H1 (cell line): Measurements from ENCODE around the gene FAM98A. TPM values are rescaled to one million over a fixed set of nuclear protein-coding genes. Genes with fewer than 3 reads are reported as not detected.

Experiments
- CTCF ChIA-PET: fragments of 300-600 bp; sonication (Branson Sonifier 250); formaldehyde crosslinking; loops from one replicate; lab custom pipeline; 2021; ENCODE audit not compliant: partially characterized antibody; lab: Charles Lee
- POLR2A ChIA-PET: fragments of 300-600 bp; sonication (Branson Sonifier 250); formaldehyde crosslinking; loops from one replicate; lab custom pipeline; 2021; ENCODE audit warnings: inconsistent platforms; ENCODE audit not compliant: partially characterized antibody; lab: Charles Lee
- DNase-seq, 2 experiments: peaks; one replicate each; pipeline versions ENCODE4 v3.0.0 to v3.0.0-alpha.2; 2010 to 2022; ENCODE audit warnings: low spot score in 2 of 2, low read depth in 1 of 2, mixed read lengths in 1 of 2
- FAIRE-seq: peaks from 2 replicates; lab custom pipeline; 2011; peaks lifted over from hg19 to GRCh38; lab: Jason Lieb, UNC
- H2AFZ ChIP-seq: 2 replicates; pipeline ENCODE4 v1.8.1; 2012; ENCODE audit warnings: low read length, inconsistent platforms
- H2AK5ac ChIP-seq: 2 replicates; pipeline ENCODE4 v1.6.1; 2013; ENCODE audit warnings: low read depth, low read length
- H2BK120ac ChIP-seq: replicated peaks from 2 replicates; pipeline ENCODE3; 2013; ENCODE audit warnings: low read depth, low read length, inconsistent platforms
- H2BK12ac ChIP-seq: 2 replicates; pipeline ENCODE4 v1.6.1; 2013; ENCODE audit warnings: low read depth, low read length
- H2BK15ac ChIP-seq: 2 replicates; pipeline ENCODE4 v1.6.1; 2013; ENCODE audit warnings: low read length
- H2BK20ac ChIP-seq: 2 replicates; pipeline ENCODE4 v1.6.1; 2013; ENCODE audit warnings: low read length
- H2BK5ac ChIP-seq: 2 replicates; pipeline ENCODE4 v1.6.1; 2013; ENCODE audit warnings: low read depth, low read length
- H3K14ac ChIP-seq: 2 replicates; pipeline ENCODE4 v1.6.1; 2013; ENCODE audit warnings: inconsistent platforms; ENCODE audit not compliant: insufficient read length
- H3K18ac ChIP-seq: 2 replicates; pipeline ENCODE4 v1.6.1; 2013; ENCODE audit warnings: low read length; ENCODE audit errors: extremely low read depth
- H3K23ac ChIP-seq: 2 replicates; pipeline ENCODE4 v1.6.1; 2013; ENCODE audit warnings: inconsistent platforms; ENCODE audit not compliant: insufficient read length
- H3K23me2 ChIP-seq: 2 replicates; pipeline ENCODE4 v1.6.1; 2013; ENCODE audit warnings: low read depth, low read length
- H3K27ac ChIP-seq: 2 replicates; pipeline ENCODE4 v1.6.1; 2011; ENCODE audit warnings: low read depth, low read length, inconsistent platforms
- H3K27me3 ChIP-seq, 4 experiments: replicated peaks in 1 of 4; 1 replicate in 1 of 4; 2 replicates in 3 of 4; pipeline versions ENCODE4 v1.6.1 to v1.8.1; 2011 to 2013; ENCODE audit warnings: low read length in 3 of 4, mild to moderate bottlenecking in 3 of 4, inconsistent platforms in 2 of 4, mixed read lengths in 2 of 4, moderate library complexity in 1 of 4; ENCODE audit not compliant: control insufficient read depth in 3 of 4, insufficient read depth in 3 of 4; ENCODE audit errors: extremely low read depth in 1 of 4
- H3K36me3 ChIP-seq, 4 experiments: 2 replicates each; pipeline versions ENCODE4 v1.6.1 to v1.8.1; 2011 to 2013; ENCODE audit warnings: mild to moderate bottlenecking in 4 of 4, low read length in 3 of 4, moderate library complexity in 2 of 4, control low read depth in 1 of 4, inconsistent platforms in 1 of 4; ENCODE audit not compliant: insufficient read depth in 4 of 4, control insufficient read depth in 2 of 4
- H3K4ac ChIP-seq: replicated peaks from 2 replicates; pipeline ENCODE3; 2013; ENCODE audit warnings: low read length, low read depth, mixed read lengths, inconsistent platforms; ENCODE audit not compliant: insufficient read length
- H3K4me1 ChIP-seq, 4 experiments: replicated peaks in 1 of 4; 1 replicate in 1 of 4; 2 replicates in 3 of 4; pipeline versions ENCODE4 v1.6.1 to v1.8.1; 2011 to 2013; ENCODE audit warnings: low read length in 3 of 4, inconsistent platforms in 2 of 4, mixed read lengths in 1 of 4; ENCODE audit not compliant: insufficient read depth in 4 of 4, control insufficient read depth in 3 of 4
- H3K4me2 ChIP-seq, 2 experiments: 2 replicates each; pipeline versions ENCODE4 v1.6.1 to v1.8.1; 2011 to 2013; ENCODE audit warnings: low read depth in 2 of 2, low read length in 2 of 2, control low read depth in 1 of 2, inconsistent platforms in 1 of 2, mild to moderate bottlenecking in 1 of 2; ENCODE audit not compliant: insufficient read depth in 1 of 2
- H3K4me3 ChIP-seq, 4 experiments: fragments of 200-600, 300-600 bp in 1 of 4; sonication (generic), shearing (Covaris generic), sonication (Bioruptor Twin) in 1 of 4; 2 replicates each; pipeline versions ENCODE4 v1.5.1 to v1.8.1; 2011 to 2016; ENCODE audit warnings: low read length in 4 of 4, low read depth in 3 of 4, control low read depth in 2 of 4, inconsistent platforms in 2 of 4, mild to moderate bottlenecking in 2 of 4, mixed read lengths in 1 of 4, moderate library complexity in 1 of 4; ENCODE audit not compliant: insufficient read depth in 2 of 4; ENCODE audit errors: extremely low read depth in 1 of 4
- H3K56ac ChIP-seq: replicated peaks from 2 replicates; pipeline ENCODE3; 2013; ENCODE audit warnings: low read depth, mild to moderate bottlenecking, mixed read lengths, low read length, inconsistent platforms; ENCODE audit not compliant: insufficient read length
- H3K79me1 ChIP-seq: 2 replicates; pipeline ENCODE4 v1.6.1; 2013; ENCODE audit warnings: low read depth, low read length, control low read depth
- H3K79me2 ChIP-seq, 2 experiments: 2 replicates each; pipeline versions ENCODE4 v1.6.1 to v1.8.1; 2012 to 2013; ENCODE audit warnings: low read length in 2 of 2, mild to moderate bottlenecking in 2 of 2, inconsistent platforms in 1 of 2; ENCODE audit not compliant: insufficient read depth in 2 of 2, control insufficient read depth in 1 of 2
- H3K9ac ChIP-seq, 4 experiments: replicated peaks in 1 of 4; 1 replicate in 1 of 4; 2 replicates in 3 of 4; pipeline versions ENCODE4 v1.6.1 to v1.8.1; 2011 to 2013; ENCODE audit warnings: low read depth in 3 of 4, low read length in 3 of 4, control low read depth in 2 of 4, mild to moderate bottlenecking in 2 of 4, moderate library complexity in 2 of 4, inconsistent platforms in 1 of 4; ENCODE audit errors: extremely low read depth in 1 of 4
- H3K9me3 ChIP-seq, 2 experiments: 2 replicates each; pipeline versions ENCODE4 v1.6.1 to v1.8.1; 2012 to 2013; ENCODE audit warnings: mild to moderate bottlenecking in 2 of 2, moderate library complexity in 2 of 2, control low read depth in 1 of 2, inconsistent platforms in 1 of 2, low read depth in 1 of 2, low read length in 1 of 2, mixed read lengths in 1 of 2; ENCODE audit not compliant: insufficient read depth in 2 of 2
- H4K20me1 ChIP-seq, 2 experiments: replicated peaks in 1 of 2; 2 replicates each; pipeline versions ENCODE3 to v1.8.1; 2011 to 2013; ENCODE audit warnings: inconsistent platforms in 2 of 2, low read length in 2 of 2, mild to moderate bottlenecking in 1 of 2; ENCODE audit not compliant: insufficient read depth in 2 of 2, control insufficient read depth in 1 of 2
- H4K5ac ChIP-seq: 2 replicates; pipeline ENCODE4 v1.6.1; 2013; ENCODE audit warnings: low read length, low read depth, mixed read lengths, inconsistent platforms; ENCODE audit not compliant: insufficient read length
- H4K8ac ChIP-seq: 2 replicates; pipeline ENCODE4 v1.8.0; 2013; ENCODE audit warnings: mild to moderate bottlenecking, moderate library complexity, low read length, inconsistent platforms; ENCODE audit not compliant: insufficient read depth; ENCODE audit errors: extremely low read depth
- H4K91ac ChIP-seq: replicated peaks from 2 replicates; pipeline ENCODE3; 2013; ENCODE audit warnings: low read length, mixed read lengths, inconsistent platforms; ENCODE audit not compliant: insufficient read length
- CBX8 ChIP-seq: fragments of 300-800, 300-1000 bp; sonication (generic); IDR thresholded peaks from 2 replicates; pipeline ENCODE4 v1.7.1; 2016; ENCODE audit warnings: low read depth, low read length, borderline replicate concordance
- POLR2AphosphoS5 ChIP-seq: IDR thresholded peaks from 2 replicates; pipeline ENCODE4 v1.6.1; 2011; ENCODE audit warnings: low read depth, low read length
- RXRA ChIP-seq: IDR thresholded peaks from 2 replicates; pipeline ENCODE4 v1.6.1; 2011; ENCODE audit warnings: low read depth, mild to moderate bottlenecking, low read length, moderate library complexity; ENCODE audit not compliant: insufficient read depth
- WGBS, 2 experiments: shearing (Covaris generic) in 1 of 2; methylation state at CpG; one replicate each; pipeline versions ENCODE4 v1.1.6 to v1.1.7; 2013 to 2015; ENCODE audit warnings: low lambda C conversion rate in 2 of 2, mixed read lengths in 2 of 2, inconsistent platforms in 1 of 2, low coverage in 1 of 2, missing lambda C conversion rate in 1 of 2; ENCODE audit not compliant: insufficient replicate concordance in 2 of 2, insufficient coverage in 1 of 2, insufficient read length in 1 of 2; ENCODE audit errors: extremely low coverage in 1 of 2, missing lambda C conversion rate in 1 of 2; 5-methylcytosine and 5-hydroxymethylcytosine counted together
- polyA plus RNA-seq, 7 experiments: library from polyadenylated mRNA; depleted of rRNA in 3 of 7; stranded (reverse) in 5 of 7; unstranded in 2 of 7; fragments of >200 nt in 5 of 7; fragments of 200-250 nt in 2 of 7; gene quantifications; 1 replicate in 5 of 7; 2 replicates in 1 of 7; 4 replicates in 1 of 7; pipeline versions ENCODE4 v1.2.1 to v1.2.3, GENCODE V29; 2011 to 2013; ENCODE audit warnings: missing spikeins in 2 of 7, mixed read lengths in 2 of 7
- small RNA-seq: library from polyadenylated mRNA; stranded (forward); fragments of <200 nt; extraction: miRNeasy Mini kit (QIAGEN cat#:217004); gene quantifications from one replicate; pipeline ENCODE3, GENCODE V24; 2013; ENCODE audit not compliant: insufficient read depth
- total RNA-seq: library from RNA; stranded (reverse); fragmentation: NEBNext Ultra II Directional; extraction: Animal tissue kit (Norgen Biotek cat#: 25700); gene quantifications from 2 replicates; pipeline ENCODE4 v1.2.1, GENCODE V29; 2021

Gene FAM98A
- total and polyA plus RNA-seq, 2 of the 8 experiments (the other 6 are each of a cell fraction or from before 2014, with no cell fraction given), result 53.2 to 103 TPM

DNA sequence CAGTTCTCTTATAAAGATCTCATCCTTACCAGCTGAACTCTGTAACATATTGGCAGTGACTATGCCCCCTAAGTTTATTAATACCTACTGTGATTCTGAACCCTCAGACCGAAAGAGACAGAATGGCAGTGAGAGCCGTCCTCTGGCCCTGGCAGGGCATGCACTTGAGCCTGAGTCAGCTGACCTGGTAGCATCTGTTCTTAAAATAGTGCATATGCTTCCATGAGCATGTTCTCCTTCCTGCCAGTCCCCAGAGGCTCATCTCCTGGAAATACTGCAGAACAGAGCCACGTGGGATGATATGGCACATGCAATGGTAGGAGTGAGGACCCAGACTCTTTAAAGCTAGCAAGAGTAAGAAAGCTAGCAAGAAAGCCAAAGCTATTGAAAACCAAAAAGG, 63.7 kb downstream of the FAM98A start:
- Histone ChIP-seq H3K23me2 (no peaks in the 10 kb centered on the region; the same call in 1 of the 2 replicates), H3K4me3 (no peak overlapping the region), H3K4me2 (no peak overlapping the region), H4K8ac (no peak overlapping the region), H3K79me2 (no peaks in the 10 kb centered on the region), H2AFZ (no peak overlapping the region), H4K5ac (no peak overlapping the region), H2BK5ac (no peak overlapping the region), H3K14ac (no peak overlapping the region), H3K9ac (no peak overlapping the region), H2AK5ac (no peak overlapping the region), H2BK12ac (no peak overlapping the region), H3K18ac (no peak overlapping the region), H3K27ac (no peak overlapping the region), H2BK15ac (no peak overlapping the region), H3K23ac (no peak overlapping the region)
- FAIRE-seq, result no peak
- 74% methylated on average over 3 of the region's 3 CpGs; no CpG with 5 or more reads in 1 of the 2 experiments for WGBS, 2 experiments
- TF ChIP-seq POLR2AphosphoS5, result no peak
- TF ChIP-seq CBX8, result no peak
- no peak for TF ChIP-seq RXRA
- TF ChIP-seq, all 59 proteins: peak for 0
- no peaks in the 10 kb centered on the region for H4K20me1 ChIP-seq
- no peaks in the 10 kb centered on the region for H3K79me1 ChIP-seq
- no peak overlapping the region for H3K56ac ChIP-seq
- CTCF ChIA-PET, result no interaction called here
- no peak for DNase-seq
- H3K36me3 ChIP-seq, result no peaks in the 10 kb centered on the region
- no peaks in the 10 kb centered on the region for H3K27me3 ChIP-seq
- H3K9me3 ChIP-seq, result no peaks in the 10 kb centered on the region
- H4K91ac ChIP-seq, result no peak overlapping the region
- POLR2A ChIA-PET, result no interaction called here
- H3K4me1 ChIP-seq, result 0 out of 7 replicates have a peak, but pooled peaks cover 0 to 3% (median under 1%) of the 10 kb centered on the region in 4 experiments
- no peak overlapping the region for H2BK20ac ChIP-seq
- no peak overlapping the region for H3K4ac ChIP-seq
- no peak overlapping the region for H2BK120ac ChIP-seq

Small RNAs within 50 kb of the gene (small RNA-seq; reads per million reads assigned to genes)
- not detected for gene ATP6V0E1P3

Other genes with a start within 250 kb of the FAM98A start
- not detected in 2 replicates for gene RASGRP3, start 122.7 kb downstream of the FAM98A start, total RNA-seq
- 0.06 TPM in 2 replicates for gene RASGRP3, start 122.7 kb downstream of the FAM98A start, polyA plus RNA-seq (2011; rRNA removed)